Measurements from ENCODE around the gene TMEM135. TPM values are rescaled to one million over a fixed set of nuclear protein-coding genes. Genes with fewer than 3 reads are reported as not detected.

TMEM135 gene
- total and polyA plus RNA-seq, 2 experiments from 2014 or later: 11.0 to 11.9 TPM

- Histone ChIP-seq H3K9ac (no peak overlapping the region), H3K9me2 (ENCODE audit: insufficient read depth) (no peaks in the 10 kb centered on the region), H3K27ac (no peak overlapping the region), H3F3A (ENCODE audit: insufficient read depth) (no peaks in the 10 kb centered on the region), H3K79me2 (ENCODE audit: insufficient read depth) (no peaks in the 10 kb centered on the region), H3K4me1 (ENCODE audit: insufficient read depth) (no peaks in the 10 kb centered on the region), H2AFZ (no peak overlapping the region), H3K27me3 (replicated peaks; ENCODE audit: insufficient read depth) (no peaks in the 10 kb centered on the region), H3K4me3 (no peak overlapping the region), H3K9me3 (ENCODE audit: low read depth) (no peaks in the 10 kb centered on the region), H4K20me1 (ENCODE audit: insufficient read depth) (no peaks in the 10 kb centered on the region), H3K4me2 (ENCODE audit: unreplicated experiment) (no peak overlapping the region), H3K36me3 (ENCODE audit: low read depth) (no peaks in the 10 kb centered on the region)
- in situ Hi-C loops (cut with MboI): no loop called here
- TF ChIP-seq EZH2 (IDR thresholded peaks at IDR 0.05; ENCODE audit: insufficient read depth, poor library complexity, severe bottlenecking): no peak
- no peak for TF ChIP-seq EZH2phosphoT487 (IDR thresholded peaks at IDR 0.05; ENCODE audit: insufficient read depth, low read depth)
- 91 to 96% methylated on average over 2 of the region's 2 CpGs for WGBS, 2 experiments (ENCODE audit: low coverage in 1 of 2, low lambda C conversion rate in 2 of 2, missing lambda C conversion rate in 2 of 2)
- DNase-seq: no peak
Observed at GRCh38 chr11:87230995-87231394, 193.3 kb downstream of the TMEM135 start.

GRCh38 chr11:87232320-87232719 is 194.6 kb downstream of the TMEM135 start:
- Histone ChIP-seq H4K20me1 (ENCODE audit: insufficient read depth) (no peaks in the 10 kb centered on the region), H3K9me2 (ENCODE audit: insufficient read depth) (no peaks in the 10 kb centered on the region), H3K36me3 (ENCODE audit: low read depth) (no peaks in the 10 kb centered on the region), H3K4me3 (no peak overlapping the region), H3K27ac (no peak overlapping the region), H3K4me1 (ENCODE audit: insufficient read depth) (no peaks in the 10 kb centered on the region), H3K9ac (no peak overlapping the region), H3K27me3 (replicated peaks; ENCODE audit: insufficient read depth) (no peaks in the 10 kb centered on the region), H3K79me2 (ENCODE audit: insufficient read depth) (no peaks in the 10 kb centered on the region), H2AFZ (no peak overlapping the region), H3K9me3 (ENCODE audit: low read depth) (no peaks in the 10 kb centered on the region), H3K4me2 (ENCODE audit: unreplicated experiment) (no peak overlapping the region), H3F3A (ENCODE audit: insufficient read depth) (no peaks in the 10 kb centered on the region)
- no peak for DNase-seq
- no peak for TF ChIP-seq EZH2phosphoT487 (IDR thresholded peaks at IDR 0.05; ENCODE audit: insufficient read depth, low read depth)
- TF ChIP-seq EZH2 (IDR thresholded peaks at IDR 0.05; ENCODE audit: insufficient read depth, poor library complexity, severe bottlenecking): no peak
- in situ Hi-C loops (cut with MboI): no loop called here
- 93 to 96% methylated on average over 1 of the region's 1 CpG for WGBS, 2 experiments (ENCODE audit: low coverage in 1 of 2, low lambda C conversion rate in 2 of 2, missing lambda C conversion rate in 2 of 2)

- WGBS, 2 experiments (ENCODE audit: low coverage in 1 of 2, low lambda C conversion rate in 2 of 2, missing lambda C conversion rate in 2 of 2): 95 to 98% methylated on average over 1 of the region's 1 CpG
- DNase-seq: no peak
- no peaks in the 10 kb centered on the region for H3K79me2 ChIP-seq (ENCODE audit: insufficient read depth)
- no peak overlapping the region for H3K27ac ChIP-seq
- no peaks in the 10 kb centered on the region for H3F3A ChIP-seq (ENCODE audit: insufficient read depth)
- H3K4me3 ChIP-seq: no peak overlapping the region
- no peak overlapping the region for H3K4me2 ChIP-seq (ENCODE audit: unreplicated experiment)
- H3K27me3 ChIP-seq (replicated peaks; ENCODE audit: insufficient read depth): no peaks in the 10 kb centered on the region
- H3K9me3 ChIP-seq (ENCODE audit: low read depth): no peaks in the 10 kb centered on the region
- H3K9me2 ChIP-seq (ENCODE audit: insufficient read depth): no peaks in the 10 kb centered on the region
- peaks cover 4% of the 10 kb centered on the region; the same call in 1 of the 2 replicates for H3K4me1 ChIP-seq (ENCODE audit: insufficient read depth)
- H2AFZ ChIP-seq: no peak overlapping the region
- TF ChIP-seq EZH2 (IDR thresholded peaks at IDR 0.05; ENCODE audit: insufficient read depth, poor library complexity, severe bottlenecking): no peak
- no peak for TF ChIP-seq EZH2phosphoT487 (IDR thresholded peaks at IDR 0.05; ENCODE audit: insufficient read depth, low read depth)
- H4K20me1 ChIP-seq (ENCODE audit: insufficient read depth): no peaks in the 10 kb centered on the region
- H3K36me3 ChIP-seq (ENCODE audit: low read depth): no peaks in the 10 kb centered on the region
- in situ Hi-C loops (cut with MboI): no loop called here
- H3K9ac ChIP-seq: no peak overlapping the region
Observed at GRCh38 chr11:87235366-87235765, 197.6 kb downstream of the TMEM135 start.

- Histone ChIP-seq H3K27me3 (replicated peaks; ENCODE audit: insufficient read depth) (no peaks in the 10 kb centered on the region), H3K9me3 (ENCODE audit: low read depth) (no peaks in the 10 kb centered on the region), H3K27ac (no peak overlapping the region), H3K4me2 (ENCODE audit: unreplicated experiment) (no peak overlapping the region), H2AFZ (no peak overlapping the region), H3K79me2 (ENCODE audit: insufficient read depth) (no peaks in the 10 kb centered on the region), H3K9ac (no peak overlapping the region), H3K36me3 (ENCODE audit: low read depth) (no peaks in the 10 kb centered on the region), H3F3A (ENCODE audit: insufficient read depth) (no peaks in the 10 kb centered on the region), H3K4me3 (no peak overlapping the region), H3K4me1 (ENCODE audit: insufficient read depth) (peaks cover 4% of the 10 kb centered on the region; the same call in 1 of the 2 replicates), H3K9me2 (ENCODE audit: insufficient read depth) (no peaks in the 10 kb centered on the region), H4K20me1 (ENCODE audit: insufficient read depth) (no peaks in the 10 kb centered on the region)
- WGBS, 2 experiments (ENCODE audit: low coverage in 1 of 2, low lambda C conversion rate in 2 of 2, missing lambda C conversion rate in 2 of 2): 76 to 84% methylated on average over 2 of the region's 2 CpGs
- in situ Hi-C loops (cut with MboI): no loop called here
- DNase-seq: peak; percentile 18
- TF ChIP-seq EZH2 (IDR thresholded peaks at IDR 0.05; ENCODE audit: insufficient read depth, poor library complexity, severe bottlenecking): no peak
- TF ChIP-seq EZH2phosphoT487 (IDR thresholded peaks at IDR 0.05; ENCODE audit: insufficient read depth, low read depth): no peak
Observed at GRCh38 chr11:87236368-87236767, 198.6 kb downstream of the TMEM135 start.

GRCh38 chr11:87239001-87239400 is 201.3 kb downstream of the TMEM135 start:
- in situ Hi-C loops (cut with MboI): no loop called here
- Histone ChIP-seq H3K79me2 (ENCODE audit: insufficient read depth) (no peaks in the 10 kb centered on the region), H3K27ac (no peak overlapping the region), H3K27me3 (replicated peaks; ENCODE audit: insufficient read depth) (no peaks in the 10 kb centered on the region), H3F3A (ENCODE audit: insufficient read depth) (no peaks in the 10 kb centered on the region), H3K9me3 (ENCODE audit: low read depth) (no peaks in the 10 kb centered on the region), H3K36me3 (ENCODE audit: low read depth) (no peaks in the 10 kb centered on the region), H3K9me2 (ENCODE audit: insufficient read depth) (no peaks in the 10 kb centered on the region), H3K9ac (no peak overlapping the region), H2AFZ (no peak overlapping the region), H3K4me3 (no peak overlapping the region), H3K4me2 (ENCODE audit: unreplicated experiment) (no peak overlapping the region), H3K4me1 (ENCODE audit: insufficient read depth) (peaks cover 4% of the 10 kb centered on the region; the same call in 1 of the 2 replicates), H4K20me1 (ENCODE audit: insufficient read depth) (no peaks in the 10 kb centered on the region)
- DNase-seq: no peak
- TF ChIP-seq EZH2phosphoT487 (IDR thresholded peaks at IDR 0.05; ENCODE audit: insufficient read depth, low read depth) (no peak), EZH2 (IDR thresholded peaks at IDR 0.05; ENCODE audit: insufficient read depth, poor library complexity, severe bottlenecking) (no peak)
- 33 to 44% methylated on average over 2 of the region's 2 CpGs for WGBS, 2 experiments (ENCODE audit: low coverage in 1 of 2, low lambda C conversion rate in 2 of 2, missing lambda C conversion rate in 2 of 2)
